GM12878 (cell line): ENCODE results near the gene H2AZ2. TPM values are rescaled to one million over a fixed set of nuclear protein-coding genes. Genes with fewer than 3 reads are reported as not detected.

Experiments used
- ATAC-seq: fragments of 200-7000 bp; cut with Tn5 transposase; 3 replicates; pipeline ENCODE4 v1.9.1; 2020; ENCODE audit warnings: mild to moderate bottlenecking, moderate library complexity
- BruUV-seq: library from RNA; stranded (reverse); fragments of 400-500 nt; replicated peaks from 2 replicates; lab custom pipeline; 2021; lab: Mats Ljungman, UMichigan
- CTCF ChIA-PET: fragments of 300-600 bp; sonication (Branson Sonifier 250); formaldehyde crosslinking; extraction: SDS; loops from one replicate; lab custom pipeline; 2021; ENCODE audit warnings: inconsistent platforms; lab: Yijun Ruan, JAX
- POLR2A ChIA-PET: fragments of 350-600 bp; formaldehyde crosslinking; extraction: SDS; loops from one replicate; lab custom pipeline; 2021; ENCODE audit warnings: inconsistent platforms; lab: Charles Lee
- RAD21 ChIA-PET: fragments of 300-600 bp; sonication (Branson Sonifier 250); formaldehyde crosslinking; loops from one replicate; lab custom pipeline; 2023; ENCODE audit warnings: antibody characterized with exemption; ENCODE audit not compliant: unreplicated experiment; lab: Charles Lee
- SMC1A ChIA-PET: fragments of 300-600 bp; sonication (Branson Sonifier 250); formaldehyde crosslinking; loops from one replicate; lab custom pipeline; 2023; ENCODE audit not compliant: unreplicated experiment, uncharacterized antibody; lab: Charles Lee
- DNase-seq: peaks from one replicate; pipeline ENCODE4 v3.0.0-alpha.2; 2011; ENCODE audit warnings: low read depth, low spot score
- FAIRE-seq: peaks from 3 replicates; lab custom pipeline; 2011; peaks lifted over from hg19 to GRCh38; lab: Jason Lieb, UNC
- H2AFZ ChIP-seq: 2 replicates; pipeline ENCODE4 v1.6.0; 2011; ENCODE audit warnings: low read depth, low read length, control low read depth; ENCODE audit not compliant: control insufficient read depth
- H3K27ac ChIP-seq: 2 replicates; pipeline ENCODE4 v1.5.1; 2011; ENCODE audit warnings: control low read depth; ENCODE audit not compliant: control insufficient read depth, insufficient read depth
- H3K27me3 ChIP-seq, 2 experiments: replicated peaks in 1 of 2; 2 replicates each; pipeline versions ENCODE4 v1.6.0 to v1.6.1; 2011; ENCODE audit warnings: low read length in 1 of 2; ENCODE audit not compliant: control insufficient read depth in 2 of 2, insufficient read depth in 2 of 2
- H3K36me3 ChIP-seq, 2 experiments: 2 replicates each; pipeline ENCODE4 v1.5.1; 2011; ENCODE audit warnings: low read length in 1 of 2; ENCODE audit not compliant: control insufficient read depth in 2 of 2, insufficient read depth in 2 of 2
- H3K4me1 ChIP-seq: 2 replicates; pipeline ENCODE4 v1.6.1; 2011; ENCODE audit warnings: mild to moderate bottlenecking, low read length, moderate library complexity, mixed read lengths; ENCODE audit not compliant: control insufficient read depth, insufficient read depth
- H3K4me2 ChIP-seq: 2 replicates; pipeline ENCODE4 v1.6.0; 2011; ENCODE audit warnings: control low read depth; ENCODE audit not compliant: control insufficient read depth, insufficient read depth
- H3K4me3 ChIP-seq: fragments of 200-600 bp; sonication (generic); 2 replicates; pipeline ENCODE4 v1.5.1; 2016
- H3K79me2 ChIP-seq: 2 replicates; pipeline ENCODE4 v1.6.0; 2011; ENCODE audit warnings: low read length; ENCODE audit not compliant: control insufficient read depth, insufficient read depth
- H3K9ac ChIP-seq: 2 replicates; pipeline ENCODE4 v1.8.0; 2011; ENCODE audit warnings: low read length, control low read depth, mixed read lengths; ENCODE audit not compliant: control insufficient read depth, insufficient read depth
- H3K9me3 ChIP-seq: replicated peaks from 3 replicates; pipeline ENCODE4 v1.5.1; 2011; ENCODE audit warnings: mild to moderate bottlenecking, low read length; ENCODE audit not compliant: control insufficient read depth, insufficient read depth
- H4K20me1 ChIP-seq: 2 replicates; pipeline ENCODE4 v1.6.0; 2011; ENCODE audit not compliant: control insufficient read depth, insufficient read depth
- ATF3 ChIP-seq: IDR thresholded peaks from 2 replicates; pipeline ENCODE4 v1.6.1; 2011; ENCODE audit warnings: low read depth, mild to moderate bottlenecking, low read length, moderate library complexity, borderline replicate concordance; ENCODE audit errors: extremely low read depth
- ATF7 ChIP-seq: fragments of 450-650 bp; IDR thresholded peaks from 2 replicates; pipeline ENCODE4 v1.6.1; 2016; ENCODE audit warnings: low read depth, mild to moderate bottlenecking
- IRF3 ChIP-seq: fragments of 450-650 bp; IDR thresholded peaks from 2 replicates; pipeline ENCODE4 v1.6.1; 2014; ENCODE audit warnings: mild to moderate bottlenecking
- JUNB ChIP-seq: IDR thresholded peaks from 2 replicates; pipeline ENCODE4 v1.6.1; 2016; ENCODE audit warnings: antibody characterized with exemption, mild to moderate bottlenecking
- YBX1 ChIP-seq: fragments of 450-650 bp; IDR thresholded peaks from 2 replicates; pipeline ENCODE4 v1.6.1; 2016; ENCODE audit warnings: antibody characterized with exemption
- YY1 ChIP-seq: IDR thresholded peaks from 2 replicates; pipeline ENCODE4 v1.6.1; 2011; ENCODE audit warnings: low read depth, mild to moderate bottlenecking, low read length
- ZBTB11 ChIP-seq: fragments of 450-650 bp; formaldehyde crosslinking; IDR thresholded peaks from 2 replicates; pipeline ENCODE4 v1.5.0; 2022; ENCODE audit warnings: mild to moderate bottlenecking, missing genetic modification characterization
- WGBS: methylation state at CpG from one replicate; pipeline ENCODE4 v1.1.6; 2016; ENCODE audit warnings: low lambda C conversion rate; ENCODE audit not compliant: insufficient replicate concordance, insufficient coverage; ENCODE audit errors: missing lambda C conversion rate; 5-methylcytosine and 5-hydroxymethylcytosine counted together
- in situ Hi-C: fragments of 300-500 bp; cut with MboI; formaldehyde crosslinking; loops from 9 replicates; pipeline ENCODE4 v1.14.3; 2018; ENCODE audit warnings: mixed read lengths
- intact Hi-C: fragments of 100-400 bp; cut with micrococcal nuclease; formaldehyde crosslinking; loops from one replicate; pipeline ENCODE4 v1.14.2; 2022; ENCODE audit not compliant: unreplicated experiment
- polyA plus RNA-seq, 11 experiments: library from polyadenylated mRNA; depleted of rRNA in 4 of 11; unstranded in 6 of 11; stranded (reverse) in 5 of 11; fragments of >200 nt; fragmentation: Nextera tagmentation in 4 of 11; fragmentation: Illumina TruSeq in 1 of 11; extraction: Ambion mirVana in 4 of 11; extraction: Trizol in 1 of 11; gene quantifications; 1 replicate in 1 of 11; 2 replicates in 10 of 11; pipeline versions ENCODE4 v1.2.1 to v1.2.3, GENCODE V29; 2011 to 2016; ENCODE audit warnings: inconsistent platforms in 2 of 11, missing spikeins in 2 of 11, low read depth in 1 of 11
- total RNA-seq, 4 experiments: library from RNA; depleted of rRNA in 3 of 4; stranded (reverse); fragments of >200 nt in 3 of 4; fragmentation: Illumina TruSeq in 1 of 4; extraction: Trizol in 1 of 4; gene quantifications; 2 replicates each; pipeline versions ENCODE4 v1.2.1 to v1.2.3, GENCODE V29; 2013 to 2021
- TF ChIP-seq, protein P1 (sequence below): fragments of 450-650 bp; IDR thresholded peaks from 2 replicates; pipeline ENCODE4 v1.6.1; 2017; ENCODE audit warnings: borderline replicate concordance

Gene H2AZ2
- total and polyA plus RNA-seq, 10 of the 15 experiments (the other 5 are each of a cell fraction or from before 2014, with no cell fraction given), result 118 to 366 (median 223) TPM

DNA sequence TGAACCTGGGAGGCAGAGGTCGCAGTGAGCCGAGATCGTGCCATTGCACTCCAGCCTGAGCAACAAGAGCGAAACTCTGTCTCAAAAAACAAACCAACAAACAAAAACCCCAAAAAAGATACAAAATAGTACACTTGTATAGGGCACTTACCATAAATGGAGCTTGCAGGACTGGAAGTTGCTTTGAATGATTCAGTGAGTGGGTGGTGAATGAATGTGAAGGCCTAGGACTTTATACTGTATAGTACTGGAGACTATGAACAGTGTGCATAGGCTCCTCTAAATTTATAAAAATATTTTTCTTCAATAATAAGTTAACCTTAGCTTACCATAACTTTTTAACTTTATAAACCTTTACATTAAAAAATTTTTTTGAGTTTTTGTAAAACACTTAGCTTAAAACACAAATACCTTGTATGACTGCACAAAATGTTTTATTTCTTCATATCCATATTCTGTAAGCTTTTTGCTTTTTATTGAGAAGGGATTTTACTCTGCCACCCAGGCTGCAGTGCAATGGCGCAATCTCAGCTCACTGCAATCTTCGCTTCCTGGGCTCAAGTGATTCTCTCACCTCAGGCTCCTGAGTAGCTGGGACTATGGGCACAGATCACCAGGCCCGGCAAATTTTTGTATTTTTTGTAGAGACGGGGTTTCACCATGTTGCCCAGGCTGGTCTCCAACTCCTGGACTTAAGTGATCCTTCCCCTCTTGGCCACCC, 6.9 kb upstream of the H2AZ2 start:
- H2AFZ ChIP-seq, result no peak overlapping the region
- ChIA-PET POLR2A (interaction anchor here (0.7 kb wide), 1 partner anchor 278 kb away, joined by 3 read pairs; no protein-coding TSS in a partner anchor), SMC1A (interaction anchor here (0.6 to 10.3 kb wide), 6 partner anchors 27 to 281 kb away, joined by 3 to 138 read pairs (median 28); no protein-coding TSS in a partner anchor), CTCF (interaction anchor here (0.7 to 13.1 kb wide), 12 partner anchors 27 to 281 kb away, joined by 3 to 145 read pairs (median 3); no protein-coding TSS in a partner anchor), RAD21 (interaction anchor here (0.8 to 6.9 kb wide), 6 partner anchors 9 to 281 kb away, joined by 3 to 73 read pairs (median 7); no protein-coding TSS in a partner anchor)
- no peaks in the 10 kb centered on the region for H3K36me3 ChIP-seq
- no peak overlapping the region for H3K27ac ChIP-seq
- FAIRE-seq, result no peak
- no peaks in the 10 kb centered on the region for H3K4me1 ChIP-seq
- ATAC-seq, result no peak
- H3K9ac ChIP-seq, result no peak overlapping the region
- H3K4me2 ChIP-seq, result no peak overlapping the region
- no peaks in the 10 kb centered on the region for H4K20me1 ChIP-seq
- DNase-seq, result no peak
- no TSS peak for BruUV-seq
- no peaks in the 10 kb centered on the region for H3K27me3 ChIP-seq
- no peaks in the 10 kb centered on the region for H3K9me3 ChIP-seq
- in situ Hi-C loops (loop anchor here (5.0 kb wide), 2 partner anchors 72 to 282 kb away; no protein-coding TSS in a partner anchor), intact Hi-C loops (no loop called here)
- no peak overlapping the region for H3K4me3 ChIP-seq
- no peak for TF ChIP-seq ATF3
- 69% methylated on average over 8 of the region's 8 CpGs for WGBS
- H3K79me2 ChIP-seq, result no peaks in the 10 kb centered on the region

- no peak overlapping the region for H3K4me3 ChIP-seq
Measured at GRCh38 chr7:44853391-44853790, 5.5 kb upstream of the H2AZ2 start.

More at GRCh38 chr7:44853391-44853790, 5.5 kb upstream of the H2AZ2 start:
- in situ Hi-C loops (no loop called here), intact Hi-C loops (no loop called here)
- DNase-seq (no peak), ATAC-seq (no peak), FAIRE-seq (no peak)
- no peak overlapping the region for H3K27ac ChIP-seq
- RAD21 ChIA-PET, result interaction anchor here (0.7 to 6.9 kb wide), 2 partner anchors 67 to 283 kb away, joined by 4 to 73 read pairs; no protein-coding TSS in a partner anchor
- TF ChIP-seq, protein P1, sequence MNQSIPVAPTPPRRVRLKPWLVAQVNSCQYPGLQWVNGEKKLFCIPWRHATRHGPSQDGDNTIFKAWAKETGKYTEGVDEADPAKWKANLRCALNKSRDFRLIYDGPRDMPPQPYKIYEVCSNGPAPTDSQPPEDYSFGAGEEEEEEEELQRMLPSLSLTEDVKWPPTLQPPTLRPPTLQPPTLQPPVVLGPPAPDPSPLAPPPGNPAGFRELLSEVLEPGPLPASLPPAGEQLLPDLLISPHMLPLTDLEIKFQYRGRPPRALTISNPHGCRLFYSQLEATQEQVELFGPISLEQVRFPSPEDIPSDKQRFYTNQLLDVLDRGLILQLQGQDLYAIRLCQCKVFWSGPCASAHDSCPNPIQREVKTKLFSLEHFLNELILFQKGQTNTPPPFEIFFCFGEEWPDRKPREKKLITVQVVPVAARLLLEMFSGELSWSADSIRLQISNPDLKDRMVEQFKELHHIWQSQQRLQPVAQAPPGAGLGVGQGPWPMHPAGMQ, result no peak
- no peak for TF ChIP-seq IRF3
- no peak for TF ChIP-seq ZBTB11 (CRISPR knock-in tag)
- TF ChIP-seq ATF7, result no peak
- TF ChIP-seq YBX1, result no peak
- no peak for TF ChIP-seq JUNB
- TF ChIP-seq YY1, result no peak
- 83% methylated on average over 3 of the region's 3 CpGs for WGBS
- no peaks in the 10 kb centered on the region for H4K20me1 ChIP-seq
- H3K4me1 ChIP-seq, result no peaks in the 10 kb centered on the region
- no peaks in the 10 kb centered on the region; the same call in none of the 2 replicates for H3K79me2 ChIP-seq
- no peaks in the 10 kb centered on the region for H3K9me3 ChIP-seq
- no peak overlapping the region for H3K9ac ChIP-seq
- no peak overlapping the region for H2AFZ ChIP-seq
- H3K4me2 ChIP-seq, result no peak overlapping the region
- no peaks in the 10 kb centered on the region for H3K27me3 ChIP-seq
- POLR2A ChIA-PET, result interaction anchor here (0.5 to 0.7 kb wide), 4 partner anchors 10 to 239 kb away, joined by 3 to 7 read pairs (median 3); no protein-coding TSS in a partner anchor
- SMC1A ChIA-PET, result interaction anchor here (7.6 to 8.0 kb wide), 2 partner anchors 28 to 283 kb away, joined by 46 to 89 read pairs; no protein-coding TSS in a partner anchor
- no peaks in the 10 kb centered on the region for H3K36me3 ChIP-seq
- no TSS peak for BruUV-seq
- CTCF ChIA-PET, result interaction anchor here (0.7 to 13.1 kb wide), 3 partner anchors 23 to 282 kb away, joined by 3 to 145 read pairs (median 3); no protein-coding TSS in a partner anchor
